Type B pancreatic cell (in vitro differentiated cells): Measurements from ENCODE around the gene SP6. TPM values are rescaled to one million over a fixed set of nuclear protein-coding genes. Genes with fewer than 3 reads are reported as not detected.

Experiments
- DNase-seq: peaks from one replicate; pipeline ENCODE4 v3.0.0; 2021; ENCODE audit warnings: mixed read lengths; ENCODE audit not compliant: unreplicated experiment; ENCODE audit errors: extremely low spot score
- H3K27ac Mint-ChIP-seq: 2 replicates; pipeline ENCODE4 v1.8.0; 2021; ENCODE audit warnings: mild to moderate bottlenecking, mixed read lengths
- H3K27me3 Mint-ChIP-seq: 2 replicates; pipeline ENCODE4 v1.8.0; 2021; ENCODE audit warnings: mixed read lengths
- H3K36me3 Mint-ChIP-seq: 2 replicates; pipeline ENCODE4 v1.8.0; 2021; ENCODE audit warnings: mixed read lengths
- H3K4me1 Mint-ChIP-seq: one replicate; pipeline ENCODE4 v1.8.0; 2021; ENCODE audit warnings: mixed read lengths; ENCODE audit not compliant: unreplicated experiment
- H3K4me3 Mint-ChIP-seq: 2 replicates; pipeline ENCODE4 v1.8.0; 2021; ENCODE audit warnings: mild to moderate bottlenecking, mixed read lengths
- H3K9me3 Mint-ChIP-seq: 2 replicates; pipeline ENCODE4 v1.8.0; 2021; ENCODE audit warnings: mixed read lengths
- CTCF ChIP-seq: fragments of 200-600 bp; sonication (generic); conservative IDR thresholded peaks from 2 replicates; pipeline ENCODE4 v1.5.0; 2021; ENCODE audit warnings: antibody characterized with exemption, mild to moderate bottlenecking
- total RNA-seq: library from RNA; stranded (reverse); gene quantifications from 2 replicates; pipeline ENCODE4 v1.2.1, GENCODE V29; 2021; ENCODE audit warnings: low replicate concordance

The SP6 gene
- total RNA-seq, 1 donor from 2014 or later: 19.3 TPM

- no peak overlapping the region for H3K27ac Mint-ChIP-seq
- H3K4me3 Mint-ChIP-seq: no peak overlapping the region
- TF ChIP-seq CTCF: no peak
- no peak for DNase-seq
- H3K9me3 Mint-ChIP-seq: no peaks in the 10 kb centered on the region
- no peaks in the 10 kb centered on the region for H3K36me3 Mint-ChIP-seq
- peaks cover 88% of the 10 kb centered on the region for H3K27me3 Mint-ChIP-seq
- H3K4me1 Mint-ChIP-seq: peaks cover 9% of the 10 kb centered on the region
These were observed 2.7 kb upstream of the SP6 start for GRCh38 chr17:47853616-47854015.

- H3K27ac Mint-ChIP-seq: no peak overlapping the region
- peaks cover 90% of the 10 kb centered on the region for H3K27me3 Mint-ChIP-seq
- no peaks in the 10 kb centered on the region for H3K36me3 Mint-ChIP-seq
- H3K4me3 Mint-ChIP-seq: peak overlapping the region; percentile 64
- peaks cover 9% of the 10 kb centered on the region for H3K4me1 Mint-ChIP-seq
- TF ChIP-seq CTCF: no peak
- no peaks in the 10 kb centered on the region for H3K9me3 Mint-ChIP-seq
- no peak for DNase-seq
These were observed 1.4 kb upstream of the SP6 start for GRCh38 chr17:47852113-47852949.

- Mint-ChIP-seq H3K27me3 (peaks cover 90% of the 10 kb centered on the region), H3K4me1 (peaks cover 9% of the 10 kb centered on the region), H3K36me3 (no peaks in the 10 kb centered on the region), H3K27ac (no peak overlapping the region), H3K4me3 (peak overlapping the region; percentile 64), H3K9me3 (no peaks in the 10 kb centered on the region)
- no peak for TF ChIP-seq CTCF
- DNase-seq: no peak
These were observed 775 bp upstream of the SP6 start for GRCh38 chr17:47851764-47852112.

- Mint-ChIP-seq H3K9me3 (no peaks in the 10 kb centered on the region), H3K4me3 (peak overlapping the region; percentile 91), H3K36me3 (no peaks in the 10 kb centered on the region), H3K27me3 (peaks cover 90% of the 10 kb centered on the region), H3K27ac (peak overlapping the region; percentile 64), H3K4me1 (peaks cover 9% of the 10 kb centered on the region)
- no peak for TF ChIP-seq CTCF
- DNase-seq: no peak
These were observed 631 bp downstream of the SP6 start for GRCh38 chr17:47850373-47850691.

GRCh38 chr17:47848198-47848513 is 2.8 kb downstream of the SP6 start:
- Mint-ChIP-seq H3K27me3 (peaks cover 81% of the 10 kb centered on the region), H3K4me3 (peak overlapping the region; percentile 91), H3K4me1 (peaks cover 11% of the 10 kb centered on the region), H3K27ac (no peak overlapping the region), H3K36me3 (no peaks in the 10 kb centered on the region), H3K9me3 (no peaks in the 10 kb centered on the region)
- no peak for DNase-seq
- TF ChIP-seq CTCF: no peak
